H1 (cell line): ENCODE data around the gene MGRN1. TPM values are rescaled to one million over a fixed set of nuclear protein-coding genes. Genes with fewer than 3 reads are reported as not detected.

Experiments used
- BCL11A ChIP-seq, 2 experiments: IDR thresholded peaks; one replicate each; pipeline ENCODE4 v1.6.1; 2011; ENCODE audit warnings: low read depth in 2 of 2, low read length in 2 of 2, mild to moderate bottlenecking in 2 of 2
- CBX5 ChIP-seq: fragments of 300-800, 300-1000 bp; sonication (generic); IDR thresholded peaks from 2 replicates; pipeline ENCODE4 v1.7.1; 2016; ENCODE audit warnings: antibody characterized with exemption, low read length, low read depth
- CHD7 ChIP-seq: fragments of 300-600 bp; sonication (generic); IDR thresholded peaks from 2 replicates; pipeline ENCODE4 v1.7.1; 2012; ENCODE audit warnings: low read length, moderate library complexity, mild to moderate bottlenecking, inconsistent platforms; ENCODE audit not compliant: insufficient replicate concordance
- CREB1 ChIP-seq: IDR thresholded peaks from 2 replicates; pipeline ENCODE4 v1.6.1; 2012; ENCODE audit warnings: inconsistent platforms
- MAX ChIP-seq: IDR thresholded peaks from 2 replicates; pipeline ENCODE4 v1.6.1; 2012; ENCODE audit warnings: inconsistent platforms
- POLR2A ChIP-seq, 2 experiments: IDR thresholded peaks; 1 replicate in 1 of 2; 2 replicates in 1 of 2; pipeline ENCODE4 v1.6.1; 2011; ENCODE audit warnings: low read depth in 2 of 2, low read length in 2 of 2, mild to moderate bottlenecking in 2 of 2; ENCODE audit errors: control extremely low read depth in 1 of 2
- TAF7 ChIP-seq: optimal IDR thresholded peaks from 2 replicates; pipeline ENCODE3; 2011; ENCODE audit warnings: low read depth, mild to moderate bottlenecking, inconsistent platforms, low read length, moderate library complexity, borderline replicate concordance
- polyA plus RNA-seq, 7 experiments: library from polyadenylated mRNA; depleted of rRNA in 3 of 7; stranded (reverse) in 5 of 7; unstranded in 2 of 7; fragments of >200 nt in 5 of 7; fragments of 200-250 nt in 2 of 7; gene quantifications; 1 replicate in 5 of 7; 2 replicates in 1 of 7; 4 replicates in 1 of 7; pipeline versions ENCODE4 v1.2.1 to v1.2.3, GENCODE V29; 2011 to 2013; ENCODE audit warnings: missing spikeins in 2 of 7, mixed read lengths in 2 of 7
- total RNA-seq: library from RNA; stranded (reverse); fragmentation: NEBNext Ultra II Directional; extraction: Animal tissue kit (Norgen Biotek cat#: 25700); gene quantifications from 2 replicates; pipeline ENCODE4 v1.2.1, GENCODE V29; 2021

The MGRN1 gene
- total and polyA plus RNA-seq, 2 of the 8 experiments (the other 6 are each of a cell fraction or from before 2014, with no cell fraction given) = 15.0 to 82.3 TPM

- TF ChIP-seq BCL11A (IDR thresholded peaks at IDR 0.05; ENCODE audit: low read depth in 2 of 2, low read length in 2 of 2) (no peak), CBX5 (no peak), TAF7 (no peak), CHD7 (no peak), MAX (no peak), CREB1 (no peak), POLR2A (IDR thresholded peaks at IDR 0.05; ENCODE audit: control extremely low read depth in 1 of 2, low read depth in 2 of 2, low read length in 2 of 2) (no peak)
Measured at GRCh38 chr16:4724661-4725270, 100.1 kb downstream of the MGRN1 start (continued).
